HepG2 (cell line): ENCODE data around the gene SELENOT. TPM values are rescaled to one million over a fixed set of nuclear protein-coding genes. Genes with fewer than 3 reads are reported as not detected.

Source experiments
- ARNTL ChIP-seq: sonication (generic); formaldehyde crosslinking; IDR thresholded peaks from 2 replicates; pipeline ENCODE4 v1.4.0; 2020; ENCODE audit warnings: mild to moderate bottlenecking, missing genetic modification reagents
- EEA1 ChIP-seq: sonication (generic); formaldehyde crosslinking; IDR thresholded peaks from 2 replicates; pipeline ENCODE4 v1.5.1; 2020; ENCODE audit warnings: mild to moderate bottlenecking, missing genetic modification reagents, borderline replicate concordance
- GPN1 ChIP-seq: sonication (generic); formaldehyde crosslinking; IDR thresholded peaks from 2 replicates; pipeline ENCODE4 v1.5.1; 2020; ENCODE audit warnings: missing genetic modification reagents, borderline replicate concordance
- HDAC2 ChIP-seq: sonication (generic); formaldehyde crosslinking; IDR thresholded peaks from 2 replicates; pipeline ENCODE4 v1.4.0; 2020; ENCODE audit warnings: missing genetic modification reagents
- HMGXB4 ChIP-seq, 2 experiments: sonication (generic) in 1 of 2; formaldehyde crosslinking in 1 of 2; IDR thresholded peaks; 2 replicates each; pipeline versions ENCODE4 v1.4.0 to v1.6.1; 2018 to 2020; ENCODE audit warnings: missing genetic modification reagents in 2 of 2, borderline replicate concordance in 1 of 2, low read depth in 1 of 2, mild to moderate bottlenecking in 1 of 2, missing biosample characterization in 1 of 2
- HOXD1 ChIP-seq: sonication (generic); formaldehyde crosslinking; IDR thresholded peaks from 2 replicates; pipeline ENCODE4 v1.5.0; 2020; ENCODE audit warnings: missing genetic modification reagents
- MTF2 ChIP-seq: sonication (generic); formaldehyde crosslinking; IDR thresholded peaks from 2 replicates; pipeline ENCODE4 v1.5.0; 2020; ENCODE audit warnings: missing genetic modification reagents, borderline replicate concordance
- NCOA5 ChIP-seq: sonication (generic); formaldehyde crosslinking; IDR thresholded peaks from 2 replicates; pipeline ENCODE4 v1.4.0; 2020; ENCODE audit warnings: missing genetic modification reagents
- NFRKB ChIP-seq: fragments of 450-650 bp; IDR thresholded peaks from 2 replicates; pipeline ENCODE4 v1.6.1; 2017
- NR3C1 ChIP-seq: sonication (generic); formaldehyde crosslinking; IDR thresholded peaks from 2 replicates; pipeline ENCODE4 v1.4.0; 2020; ENCODE audit warnings: missing genetic modification reagents
- PLRG1 ChIP-seq: fragments of 450-650 bp; conservative IDR thresholded peaks from 2 replicates; pipeline ENCODE4 v1.6.1; 2016
- POLR2A ChIP-seq, 2 experiments: IDR thresholded peaks; 2 replicates each; pipeline ENCODE4 v1.6.1; 2011; ENCODE audit warnings: low read depth in 2 of 2, low read length in 2 of 2, mild to moderate bottlenecking in 1 of 2, moderate library complexity in 1 of 2; ENCODE audit not compliant: insufficient read depth in 1 of 2
- SETDB1 ChIP-seq: sonication (generic); formaldehyde crosslinking; IDR thresholded peaks from 2 replicates; pipeline ENCODE4 v1.5.1; 2020; ENCODE audit warnings: missing genetic modification reagents, mild to moderate bottlenecking, borderline replicate concordance
- SMARCC2 ChIP-seq: fragments of 450-650 bp; IDR thresholded peaks from 2 replicates; pipeline ENCODE4 v1.6.1; 2017; ENCODE audit warnings: antibody characterized with exemption, mild to moderate bottlenecking
- SMARCE1 ChIP-seq: fragments of 450-650 bp; IDR thresholded peaks from 2 replicates; pipeline ENCODE4 v1.6.1; 2017; ENCODE audit warnings: borderline replicate concordance
- TARDBP ChIP-seq: sonication (generic); formaldehyde crosslinking; IDR thresholded peaks from 2 replicates; pipeline ENCODE4 v1.8.0; 2022; ENCODE audit warnings: mild to moderate bottlenecking, missing genetic modification reagents
- ZBTB4 ChIP-seq: sonication (generic); formaldehyde crosslinking; IDR thresholded peaks from 2 replicates; pipeline ENCODE4 v1.4.0; 2020; ENCODE audit warnings: missing genetic modification reagents, mild to moderate bottlenecking, borderline replicate concordance
- ZNF24 ChIP-seq: fragments of 450-650 bp; IDR thresholded peaks from 2 replicates; pipeline ENCODE4 v1.6.1; 2017; ENCODE audit warnings: antibody characterized with exemption, mild to moderate bottlenecking
- ZNF513 ChIP-seq: sonication (generic); formaldehyde crosslinking; conservative IDR thresholded peaks from 2 replicates; pipeline ENCODE4 v1.5.0; 2020; ENCODE audit warnings: missing genetic modification reagents
- ZNF607 ChIP-seq: sonication (generic); formaldehyde crosslinking; IDR thresholded peaks from 2 replicates; pipeline ENCODE4 v1.5.1; 2020; ENCODE audit warnings: missing genetic modification reagents, mild to moderate bottlenecking, borderline replicate concordance
- ZNF644 ChIP-seq: IDR thresholded peaks from 2 replicates; pipeline ENCODE4 v1.6.1; 2016; ENCODE audit warnings: low read depth
- ZNF672 ChIP-seq: sonication (generic); formaldehyde crosslinking; IDR thresholded peaks from 2 replicates; pipeline ENCODE4 v1.8.1; 2022; ENCODE audit warnings: missing genetic modification reagents
- ZNF720 ChIP-seq: sonication (generic); formaldehyde crosslinking; IDR thresholded peaks from 2 replicates; pipeline ENCODE4 v1.4.0; 2020; ENCODE audit warnings: missing genetic modification reagents
- ZNF891 ChIP-seq: sonication (generic); formaldehyde crosslinking; IDR thresholded peaks from 2 replicates; pipeline ENCODE4 v1.5.0; 2020; ENCODE audit warnings: mild to moderate bottlenecking, missing genetic modification reagents
- ZSCAN21 ChIP-seq: sonication (generic); formaldehyde crosslinking; IDR thresholded peaks from 2 replicates; pipeline ENCODE4 v1.8.0; 2022; ENCODE audit warnings: mild to moderate bottlenecking, missing genetic modification reagents, moderate library complexity, borderline replicate concordance
- polyA plus RNA-seq, 8 experiments: library from polyadenylated mRNA; depleted of rRNA in 3 of 8; stranded (reverse) in 7 of 8; unstranded in 1 of 8; fragments of >200 nt; fragmentation: Illumina TruSeq in 4 of 8; extraction: Trizol in 4 of 8; gene quantifications; 2 replicates each; pipeline versions ENCODE4 v1.2.1 to v1.2.3, GENCODE V29; 2011 to 2016; ENCODE audit warnings: low read depth in 4 of 8, missing spikeins in 1 of 8, mixed read lengths in 1 of 8; ENCODE audit not compliant: insufficient read depth in 1 of 8
- total RNA-seq, 5 experiments: library from RNA; depleted of rRNA; stranded (reverse); fragments of >200 nt; fragmentation: Illumina TruSeq; extraction: Trizol; gene quantifications; 2 replicates each; pipeline ENCODE4 v1.2.3, GENCODE V29; 2016; ENCODE audit warnings: low read depth in 1 of 5

Gene SELENOT
- total and polyA plus RNA-seq, 2 of the 13 experiments (the other 11 are each of a cell fraction or from before 2014, with no cell fraction given): 122 to 273 TPM

- TF ChIP-seq ZNF24 (peak; percentile 59; the same call in 1 of the 2 replicates), ZNF513 (no peak), NCOA5 (CRISPR knock-in tag) (no peak), ZBTB4 (CRISPR knock-in tag) (0 out of 2 replicates have a peak, but pooled peaks have one; percentile 39), TARDBP (peak; percentile 70), SETDB1 (CRISPR knock-in tag) (no peak), MTF2 (0 out of 2 replicates have a peak, but pooled peaks have one; percentile 29), ZNF891 (CRISPR knock-in tag) (peak; percentile 53; the same call in 1 of the 2 replicates), NFRKB (no peak; the same call in 1 of the 2 replicates), ZNF720 (CRISPR knock-in tag) (no peak), POLR2A (IDR thresholded peaks at IDR 0.05; ENCODE audit: insufficient read depth in 1 of 2, low read depth in 2 of 2, low read length in 2 of 2) (peak; percentile 95), ARNTL (CRISPR knock-in tag) (peak; percentile 42; the same call in 1 of the 2 replicates), NR3C1 (no peak), ZNF607 (CRISPR knock-in tag) (no peak; the same call in 1 of the 2 replicates), SMARCE1 (no peak), GPN1 (CRISPR knock-in tag) (0 out of 2 replicates have a peak, but pooled peaks have one; percentile 20), PLRG1 (no peak), ZSCAN21 (peak; percentile 58; the same call in 1 of the 2 replicates), SMARCC2 (no peak), ZNF644 (CRISPR knock-in tag) (no peak), EEA1 (CRISPR knock-in tag) (no peak), HMGXB4 (CRISPR knock-in tag; IDR thresholded peaks at IDR 0.05; ENCODE audit: borderline replicate concordance in 1 of 2, low read depth in 1 of 2) (peak; percentile 96 to 100), HDAC2 (CRISPR knock-in tag) (peak; percentile 38; the same call in 1 of the 2 replicates), ZNF672 (CRISPR knock-in tag) (no peak), HOXD1 (peak; percentile 72; the same call in 1 of the 2 replicates)
Measured at GRCh38 chr3:150603153-150603979, at the start of gene SELENOT (continued).
